Brain microvascular endothelial cell (primary cell): ENCODE data around the gene OR3A2.
"Not testable (repeated sequence)": the region's sequence is repeated elsewhere in the genome, so short reads cannot be mapped to it uniquely, and the experiment has no call there.

Experiments
- DNase-seq: peaks from one replicate; pipeline ENCODE4 v3.0.0-alpha.2; 2020
- H3K27ac ChIP-seq: fragments of 250-450 bp; sonication (Bioruptor Pico); 2 replicates; pipeline ENCODE4 v1.5.1; 2020; ENCODE audit warnings: mild to moderate bottlenecking, moderate library complexity
- H3K27me3 ChIP-seq: fragments of 250-450 bp; sonication (Bioruptor Pico); replicated peaks from 2 replicates; pipeline ENCODE4 v1.5.1; 2020; ENCODE audit warnings: mild to moderate bottlenecking
- H3K36me3 ChIP-seq: fragments of 250-450 bp; sonication (Bioruptor Pico); replicated peaks from 2 replicates; pipeline ENCODE4 v1.5.1; 2020; ENCODE audit warnings: mild to moderate bottlenecking
- H3K4me3 ChIP-seq: 2 replicates; pipeline ENCODE4 v1.5.1; 2011; ENCODE audit warnings: low read depth, mild to moderate bottlenecking, control low read depth, low read length, moderate library complexity
- CTCF ChIP-seq: IDR thresholded peaks from 2 replicates; pipeline ENCODE4 v1.5.1; 2011; ENCODE audit warnings: low read depth, mild to moderate bottlenecking, moderate library complexity, low read length, control low read depth, inconsistent platforms; ENCODE audit errors: missing control alignments
- in situ Hi-C: cut with HindIII; loops from 2 replicates; pipeline ENCODE4 v1.10.0; 2017; ENCODE audit warnings: low sequenced_read_pairs, low pct_ligation_motif_present

Gene OR3A2

GRCh38 chr17:3385869-3386816 lies at the start of gene OR3A2:
TSS of gene OR3A2 (minus strand) at chr17:3386308.
- H3K36me3 ChIP-seq: no peaks in the 10 kb centered on the region
- in situ Hi-C loops: no loop called here
- DNase-seq: no peak
- no peaks in the 10 kb centered on the region for H3K27me3 ChIP-seq
- TF ChIP-seq CTCF: no peak
- H3K27ac ChIP-seq: no peak within 1 kb of the TSS
- no peak within 1 kb of the TSS for H3K4me3 ChIP-seq

DNA sequence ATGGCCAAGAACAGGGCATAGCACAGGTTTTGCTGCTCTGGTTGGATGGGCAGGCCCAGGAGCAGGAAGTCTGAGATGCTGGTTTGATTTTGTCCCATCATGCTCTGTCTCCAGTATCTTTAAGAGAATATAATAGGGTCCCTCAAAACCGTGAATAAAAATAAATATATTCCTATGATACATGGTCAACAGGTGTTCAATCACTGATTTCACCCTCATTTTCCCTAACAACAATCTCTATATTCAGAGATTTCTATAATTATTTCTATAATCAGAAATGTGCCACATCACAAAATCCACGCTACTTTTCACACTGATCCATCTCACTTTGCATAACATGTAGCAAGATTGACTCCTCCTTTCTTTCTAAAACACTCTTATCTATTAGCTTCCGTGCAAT lies 47.6 kb upstream of the OR3A2 start, which contains the start of gene OR1E2:
OR1E2 (minus strand) TSS at position 101 of the 400 bp plus-strand sequence; CDS start at position 101, 0 bp downstream.
- TF ChIP-seq CTCF: no peak
- no peaks in the 10 kb centered on the region for H3K27me3 ChIP-seq
- H3K4me3 ChIP-seq: no peak within 1 kb of the TSS
- H3K27ac ChIP-seq: no peak within 1 kb of the TSS
- DNase-seq: no peak
- no peaks in the 10 kb centered on the region for H3K36me3 ChIP-seq
- in situ Hi-C loops: no loop called here

GRCh38 chr17:3433215-3433614 lies 47.1 kb upstream of the OR3A2 start:
- H3K36me3 ChIP-seq, H3K27ac ChIP-seq, H3K4me3 ChIP-seq, H3K27me3 ChIP-seq, in situ Hi-C loops: not testable (repeated sequence)
- DNase-seq: peak; percentile 1

- DNase-seq: no peak
Measured at GRCh38 chr17:3418222-3418621, 32.1 kb upstream of the OR3A2 start.

DNA sequence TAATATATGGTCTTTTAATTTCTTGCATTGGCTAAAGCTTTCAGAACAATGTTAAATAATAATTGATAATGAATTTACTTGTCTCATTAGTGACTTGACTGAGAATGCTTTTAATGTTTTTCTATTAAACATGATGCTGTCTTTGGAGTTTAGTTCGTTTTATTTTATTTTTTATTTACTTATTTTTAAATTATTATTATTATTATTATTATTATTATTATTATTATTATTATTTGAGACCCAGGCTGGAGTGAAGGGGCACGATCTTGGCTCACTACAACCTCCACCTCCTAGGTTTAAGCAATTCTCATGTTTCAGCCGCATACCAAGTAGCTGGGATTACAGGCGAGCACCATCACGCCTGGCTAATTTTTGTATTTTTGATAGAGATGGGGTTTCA lies 29.5 kb upstream of the OR3A2 start:
- Histone ChIP-seq H3K27me3 (no peaks in the 10 kb centered on the region), H3K27ac (no peak overlapping the region), H3K36me3 (no peaks in the 10 kb centered on the region), H3K4me3 (no peak overlapping the region)
- in situ Hi-C loops: no loop called here
- no peak for DNase-seq
- TF ChIP-seq CTCF: no peak

More at GRCh38 chr17:3418222-3418621, 32.1 kb upstream of the OR3A2 start:
- H3K27ac ChIP-seq: no peak overlapping the region
- H3K27me3 ChIP-seq: no peaks in the 10 kb centered on the region
- in situ Hi-C loops: no loop called here
- no peak for TF ChIP-seq CTCF
- H3K36me3 ChIP-seq: no peaks in the 10 kb centered on the region
- no peak overlapping the region for H3K4me3 ChIP-seq

GRCh38 chr17:3412216-3412615 lies 26.1 kb upstream of the OR3A2 start:
- in situ Hi-C loops, H3K27me3 ChIP-seq, H3K36me3 ChIP-seq, H3K4me3 ChIP-seq, DNase-seq, H3K27ac ChIP-seq: not testable (repeated sequence)
